ENCODE measurements around the gene HDHD3. TPM values are rescaled to one million over a fixed set of nuclear protein-coding genes. Genes with fewer than 3 reads are reported as not detected.

The HDHD3 gene
- total RNA-seq, 2 donors from 2014 or later = 17.6 to 30.1 TPM

DNA sequence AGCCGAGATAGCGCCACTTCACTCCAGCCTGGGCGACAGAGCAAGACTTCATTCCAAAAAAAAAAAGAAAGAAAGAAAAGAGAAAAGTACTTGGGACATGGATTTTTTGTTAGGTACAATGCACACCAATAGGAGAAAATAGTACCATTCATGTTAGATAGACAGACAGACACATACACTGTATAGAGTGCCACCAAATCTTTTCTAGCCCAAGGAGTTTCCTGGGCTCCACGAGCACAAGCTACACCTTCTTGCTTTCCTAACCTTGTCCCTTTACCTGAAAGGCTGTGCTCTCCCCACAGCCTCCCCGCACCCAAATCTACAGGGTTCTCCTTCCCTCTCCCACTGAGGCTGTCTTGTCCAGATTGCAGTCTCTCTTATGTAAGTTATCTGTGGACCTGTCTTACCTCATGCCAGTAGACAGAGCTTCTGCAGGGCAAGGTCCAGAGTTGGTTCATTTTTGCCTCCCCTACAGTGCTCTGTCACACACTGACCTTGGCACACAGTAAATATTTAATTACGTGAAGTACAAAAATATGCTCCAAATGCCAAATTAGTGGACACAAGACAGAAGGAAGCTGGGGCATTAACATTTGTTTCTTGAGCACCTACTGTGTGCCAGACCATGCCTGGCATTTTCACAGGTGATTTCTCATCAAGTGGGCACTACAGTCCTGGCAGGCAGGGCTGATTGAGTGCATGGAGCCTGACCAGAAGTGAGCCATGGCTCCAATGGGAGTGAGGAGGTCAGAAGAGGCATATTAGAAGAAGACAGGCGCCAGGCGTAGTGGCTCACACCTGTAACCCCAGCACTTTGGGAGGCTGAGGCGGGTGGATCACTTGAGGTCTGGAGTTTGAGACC, 18.4 kb upstream of the HDHD3 start:
- Histone ChIP-seq H3K4me1 (ENCODE audit: control insufficient read depth in 1 of 2, low read depth in 2 of 2) (peaks cover 0 to 10% of the 10 kb centered on the region in 2 donors), H3K9me3 (no peaks in the 10 kb centered on the region), H3K27me3 (replicated peaks; ENCODE audit: insufficient read depth) (no peaks in the 10 kb centered on the region), H3K4me3 (no peak overlapping the region), H3K36me3 (peaks cover 20% of the 10 kb centered on the region), H3K27ac (no peak overlapping the region)
- ATAC-seq (ENCODE audit: insufficient number of reproducible peaks, low FRiP score, low read depth) = no peak
- TF ChIP-seq, protein P1, sequence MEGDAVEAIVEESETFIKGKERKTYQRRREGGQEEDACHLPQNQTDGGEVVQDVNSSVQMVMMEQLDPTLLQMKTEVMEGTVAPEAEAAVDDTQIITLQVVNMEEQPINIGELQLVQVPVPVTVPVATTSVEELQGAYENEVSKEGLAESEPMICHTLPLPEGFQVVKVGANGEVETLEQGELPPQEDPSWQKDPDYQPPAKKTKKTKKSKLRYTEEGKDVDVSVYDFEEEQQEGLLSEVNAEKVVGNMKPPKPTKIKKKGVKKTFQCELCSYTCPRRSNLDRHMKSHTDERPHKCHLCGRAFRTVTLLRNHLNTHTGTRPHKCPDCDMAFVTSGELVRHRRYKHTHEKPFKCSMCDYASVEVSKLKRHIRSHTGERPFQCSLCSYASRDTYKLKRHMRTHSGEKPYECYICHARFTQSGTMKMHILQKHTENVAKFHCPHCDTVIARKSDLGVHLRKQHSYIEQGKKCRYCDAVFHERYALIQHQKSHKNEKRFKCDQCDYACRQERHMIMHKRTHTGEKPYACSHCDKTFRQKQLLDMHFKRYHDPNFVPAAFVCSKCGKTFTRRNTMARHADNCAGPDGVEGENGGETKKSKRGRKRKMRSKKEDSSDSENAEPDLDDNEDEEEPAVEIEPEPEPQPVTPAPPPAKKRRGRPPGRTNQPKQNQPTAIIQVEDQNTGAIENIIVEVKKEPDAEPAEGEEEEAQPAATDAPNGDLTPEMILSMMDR (IDR thresholded peaks at IDR 0.05) = no peak
- DNase-seq (ENCODE audit: low spot score) = no peak

DNA sequence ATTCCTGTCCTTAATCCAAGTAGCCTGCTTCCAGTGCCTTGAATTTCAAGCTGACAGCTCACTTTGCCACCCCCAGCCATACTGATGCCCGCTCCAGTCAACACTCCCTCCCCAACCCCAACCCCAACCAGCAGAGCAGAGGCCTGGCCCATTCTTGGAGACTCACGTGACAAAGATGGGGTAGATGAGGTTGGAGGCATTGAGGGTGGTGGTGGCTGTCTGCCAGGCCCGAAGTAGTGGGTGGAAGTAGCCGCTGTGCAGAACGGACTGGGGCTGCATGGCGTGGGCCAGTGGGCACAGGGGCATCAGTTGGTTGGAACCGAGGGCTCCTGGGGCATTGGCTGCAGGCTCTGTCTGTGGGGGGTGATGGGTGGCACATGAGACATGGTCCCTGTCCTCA, 16.5 kb upstream of the HDHD3 start:
- Histone ChIP-seq H3K4me1 (ENCODE audit: control insufficient read depth in 1 of 2, low read depth in 2 of 2) (no peaks in the 10 kb centered on the region), H3K27me3 (replicated peaks; ENCODE audit: insufficient read depth) (no peaks in the 10 kb centered on the region), H3K4me3 (no peak overlapping the region), H3K36me3 (peaks cover 38% of the 10 kb centered on the region), H3K9me3 (no peaks in the 10 kb centered on the region), H3K27ac (no peak overlapping the region)
- TF ChIP-seq, protein P1 (IDR thresholded peaks at IDR 0.05) = no peak
- ATAC-seq (ENCODE audit: insufficient number of reproducible peaks, low FRiP score, low read depth) (no peak), DNase-seq (ENCODE audit: low spot score) (no peak)

DNA sequence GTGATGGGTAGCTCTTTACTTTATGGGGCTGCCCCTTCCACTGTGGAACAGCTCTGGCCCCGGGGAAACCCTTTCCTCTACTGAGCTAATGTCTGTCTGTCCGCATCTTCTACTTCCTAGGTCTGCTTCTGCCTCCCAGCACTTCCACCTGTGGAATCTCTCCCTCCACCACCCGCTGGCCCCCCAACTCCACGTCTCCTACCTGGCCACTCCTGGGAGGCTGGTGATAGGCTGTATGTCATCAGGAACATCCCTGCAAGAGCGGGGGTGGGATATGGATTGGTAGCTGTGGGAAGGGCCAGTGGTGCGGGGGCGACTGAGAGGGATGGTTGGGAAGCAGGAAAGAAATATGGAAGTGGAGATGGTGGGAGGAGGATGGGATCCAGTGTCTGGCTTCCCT, 15.1 kb upstream of the HDHD3 start:
- TF ChIP-seq, protein P1 (IDR thresholded peaks at IDR 0.05) = no peak
- ATAC-seq (ENCODE audit: insufficient number of reproducible peaks, low FRiP score, low read depth) = no peak
- no peaks in the 10 kb centered on the region for H3K27me3 ChIP-seq (replicated peaks; ENCODE audit: insufficient read depth)
- no peak for DNase-seq (ENCODE audit: low spot score)
- H3K4me3 ChIP-seq = no peak overlapping the region
- H3K4me1 ChIP-seq (ENCODE audit: control insufficient read depth in 1 of 2, low read depth in 2 of 2) = no peaks in the 10 kb centered on the region
- peaks cover 40% of the 10 kb centered on the region for H3K36me3 ChIP-seq
- no peaks in the 10 kb centered on the region for H3K9me3 ChIP-seq
- H3K27ac ChIP-seq = no peak overlapping the region

DNA sequence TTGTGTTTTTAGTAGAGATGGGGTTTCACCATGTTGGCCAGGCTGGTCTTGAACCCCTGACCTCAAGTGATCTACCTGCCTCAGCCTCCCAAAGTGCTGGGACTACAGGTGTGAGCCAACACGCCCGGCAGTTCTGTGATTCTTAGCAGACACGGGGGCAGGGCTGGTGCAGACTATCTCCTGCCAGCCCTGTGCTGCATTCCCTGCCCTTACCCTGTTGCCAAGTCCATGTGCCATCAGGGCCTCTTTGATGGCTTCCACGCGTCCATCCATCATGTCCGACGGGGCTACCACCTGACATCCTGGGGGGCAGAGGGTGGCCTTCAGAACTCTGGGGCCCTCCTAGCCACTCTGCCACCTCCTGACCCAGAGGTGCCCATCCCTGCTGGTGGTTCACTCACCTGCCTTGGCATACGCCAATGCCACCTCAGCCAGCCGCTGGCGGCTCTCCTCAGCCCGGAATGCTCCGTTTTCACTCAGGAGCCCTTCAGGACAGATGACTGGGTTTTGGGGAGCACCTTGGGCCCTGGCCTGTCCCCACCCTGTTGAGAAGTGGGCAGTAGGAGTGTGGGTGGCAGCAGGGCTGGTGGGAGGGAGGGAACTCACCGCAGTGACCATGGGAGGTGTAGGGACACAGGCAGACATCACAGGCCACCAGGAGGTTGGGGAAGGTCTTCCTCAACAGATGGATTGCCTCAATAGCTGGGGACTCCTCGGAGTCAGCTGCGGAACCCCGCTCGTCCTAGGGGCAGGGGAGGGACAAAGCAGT, 13.6 kb upstream of the HDHD3 start:
- TF ChIP-seq, protein P1 (IDR thresholded peaks at IDR 0.05) = no peak
- H3K36me3 ChIP-seq = peaks cover 40% of the 10 kb centered on the region
- DNase-seq (ENCODE audit: low spot score) (no peak), ATAC-seq (ENCODE audit: insufficient number of reproducible peaks, low FRiP score, low read depth) (no peak)
- H3K4me1 ChIP-seq (ENCODE audit: control insufficient read depth in 1 of 2, low read depth in 2 of 2) = no peaks in the 10 kb centered on the region
- H3K27ac ChIP-seq = no peak overlapping the region
- no peak overlapping the region for H3K4me3 ChIP-seq
- no peaks in the 10 kb centered on the region for H3K27me3 ChIP-seq (replicated peaks; ENCODE audit: insufficient read depth)
- H3K9me3 ChIP-seq = no peaks in the 10 kb centered on the region

DNA sequence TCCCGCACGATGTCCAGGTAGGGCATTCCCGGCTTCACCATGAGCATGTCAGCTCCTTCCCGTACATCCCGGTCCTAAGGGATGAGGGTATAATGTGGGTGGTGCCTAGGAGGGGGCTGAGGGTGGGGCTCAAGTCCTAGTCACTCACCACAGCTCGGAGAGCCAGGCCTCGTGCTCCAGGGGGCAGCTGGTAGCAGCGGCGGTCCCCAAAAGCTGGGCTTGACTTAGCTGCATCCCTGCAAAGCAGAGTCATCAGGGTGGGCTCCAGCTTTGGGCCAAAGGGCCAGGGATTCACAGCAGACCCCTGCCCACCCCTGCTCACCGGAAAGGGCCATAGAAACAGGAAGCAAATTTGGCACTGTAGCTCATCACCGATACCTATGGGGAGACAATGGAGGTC, 12.7 kb upstream of the HDHD3 start:
- no peaks in the 10 kb centered on the region for H3K9me3 ChIP-seq
- TF ChIP-seq, protein P1 (IDR thresholded peaks at IDR 0.05) = no peak
- no peaks in the 10 kb centered on the region for H3K4me1 ChIP-seq (ENCODE audit: control insufficient read depth in 1 of 2, low read depth in 2 of 2)
- H3K4me3 ChIP-seq = no peak overlapping the region
- peaks cover 40% of the 10 kb centered on the region for H3K36me3 ChIP-seq
- no peaks in the 10 kb centered on the region for H3K27me3 ChIP-seq (replicated peaks; ENCODE audit: insufficient read depth)
- ATAC-seq (ENCODE audit: insufficient number of reproducible peaks, low FRiP score, low read depth) = no peak
- H3K27ac ChIP-seq = no peak overlapping the region
- no peak for DNase-seq (ENCODE audit: low spot score)

All from thoracic aorta (tissue), 2 donors.